GM18511 (cell line): ENCODE measurements around the gene CCIN.

ENCODE experiments used
- ATAC-seq: cut with Tn5 transposase; IDR thresholded peaks from one replicate; pipeline ENCODE4 v1.9.1; 2021; ENCODE audit warnings: mild to moderate bottlenecking, moderate library complexity; ENCODE audit not compliant: unreplicated experiment

Gene CCIN

DNA sequence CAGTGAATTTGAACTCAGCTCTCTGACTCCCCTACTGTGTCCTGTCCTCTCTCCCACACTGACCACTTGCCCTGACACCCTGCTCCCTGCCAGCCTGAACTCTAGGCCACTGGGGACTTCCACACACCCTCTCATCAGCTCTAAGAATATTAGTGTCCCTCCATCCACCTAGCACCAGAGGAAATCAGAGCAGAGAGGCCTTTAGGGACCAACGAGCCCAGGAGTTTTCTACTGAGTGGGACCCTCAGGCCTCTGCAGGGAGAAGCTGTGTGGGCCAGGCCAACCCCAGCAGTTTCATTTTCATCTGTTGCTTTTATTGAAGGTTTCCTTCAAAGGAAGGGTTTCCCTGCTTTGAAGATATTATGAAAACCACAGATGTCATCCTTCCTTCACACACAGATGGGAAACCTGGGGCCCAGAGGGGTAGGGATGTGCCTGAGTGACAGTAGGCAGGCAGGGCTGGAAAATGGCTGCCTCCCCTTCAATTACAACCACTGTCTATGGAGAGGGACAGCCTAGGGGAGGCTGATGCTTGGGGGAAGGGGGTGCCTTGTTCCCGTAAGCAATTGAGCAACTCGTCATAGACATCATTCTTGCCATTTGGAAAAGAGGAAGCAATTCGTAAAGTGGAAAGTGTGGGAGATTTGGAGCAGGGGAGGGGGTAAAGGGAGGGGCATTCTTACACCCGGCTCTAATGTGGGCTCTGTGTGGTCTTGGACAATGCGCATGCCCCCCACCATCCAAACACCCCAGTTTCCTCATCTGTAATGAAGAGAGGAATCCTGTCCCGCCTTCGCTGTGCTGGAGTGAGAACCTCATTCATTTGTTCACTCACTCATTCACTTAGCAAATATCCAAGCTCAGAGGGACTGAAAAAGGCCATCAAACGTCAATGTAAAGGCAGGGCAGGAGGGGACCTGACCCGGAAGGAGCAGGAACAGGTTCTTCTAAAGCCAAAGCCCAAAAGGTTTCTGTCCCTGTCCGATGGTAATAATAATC, 28.8 kb upstream of the CCIN start:
- no peak for ATAC-seq

DNA sequence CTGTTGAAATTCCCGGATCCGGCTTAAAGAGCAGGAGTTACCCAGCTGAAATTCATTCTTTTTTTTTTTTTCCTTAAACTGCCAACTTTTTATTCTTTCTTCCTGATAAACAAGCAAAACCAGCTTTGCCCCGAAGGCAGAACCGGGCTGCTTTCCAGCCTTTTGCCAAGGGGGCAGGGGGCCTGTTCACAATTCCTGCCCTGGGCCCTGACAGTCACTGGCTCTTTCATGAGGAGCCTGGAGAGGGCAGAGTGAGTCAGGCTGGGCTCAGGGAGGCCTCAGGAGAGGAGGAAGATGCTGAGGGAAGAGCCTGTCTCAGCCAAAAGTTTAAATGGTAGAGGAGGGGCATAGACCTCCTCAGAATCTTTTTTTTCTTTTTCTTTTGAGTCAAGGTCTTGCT, 27.9 kb upstream of the CCIN start:
- no peak for ATAC-seq

DNA sequence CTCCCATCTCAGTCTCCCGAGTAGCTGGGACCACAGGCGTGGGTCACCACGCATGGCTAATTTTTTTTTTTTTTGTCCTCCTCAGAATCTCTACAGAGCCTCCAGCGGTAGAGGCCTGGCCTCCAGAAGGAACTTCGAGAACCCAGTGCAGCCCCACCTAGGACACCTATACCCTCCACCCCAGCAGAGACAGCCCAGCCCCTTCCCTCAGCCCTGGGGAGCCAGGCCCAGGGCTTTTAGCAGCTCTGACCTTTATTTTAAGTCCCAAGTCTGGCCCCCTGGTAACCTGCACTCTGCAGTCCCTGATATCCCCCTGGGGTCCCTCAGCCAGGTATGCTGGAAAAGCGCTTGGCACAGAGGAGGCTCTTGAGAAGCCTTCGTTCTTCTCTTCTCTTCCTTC, 27.4 kb upstream of the CCIN start:
- no peak for ATAC-seq

DNA sequence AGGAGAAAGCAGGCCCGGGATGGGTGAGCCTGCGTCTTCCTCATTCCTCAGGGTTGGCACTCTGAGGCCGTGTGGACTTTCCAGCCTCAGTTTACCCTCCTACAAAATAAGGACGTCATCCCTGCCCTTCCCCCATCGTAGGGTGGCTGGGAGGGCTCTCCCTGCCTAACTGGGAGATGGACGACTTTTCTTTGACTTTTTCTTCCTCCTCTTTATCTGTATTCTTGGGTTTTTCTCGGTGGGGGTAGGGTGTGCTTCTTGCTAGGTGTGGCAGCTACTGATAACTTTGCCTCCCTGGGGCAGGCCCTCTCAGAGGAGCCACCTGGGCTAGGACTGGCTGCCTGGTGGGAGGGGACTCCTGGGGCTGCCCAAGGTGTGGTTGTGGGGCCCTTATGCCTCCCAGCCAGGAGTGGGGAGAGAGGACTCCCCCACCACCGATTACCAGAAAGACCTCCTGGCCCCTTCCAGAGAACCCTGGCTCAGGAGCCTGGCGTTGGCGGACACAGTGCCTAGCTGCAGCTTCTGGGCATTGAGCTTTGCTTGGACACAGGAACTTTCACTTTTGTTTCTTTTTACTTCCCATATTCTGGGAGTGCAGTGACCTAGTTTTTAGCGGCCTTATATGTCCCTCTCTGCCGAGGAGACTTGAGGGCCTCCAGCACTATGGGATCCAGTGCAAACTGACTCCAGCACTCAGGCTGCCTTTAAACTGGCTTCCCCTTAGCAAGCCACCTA, 26.5 kb upstream of the CCIN start:
- ATAC-seq, result no peak

DNA sequence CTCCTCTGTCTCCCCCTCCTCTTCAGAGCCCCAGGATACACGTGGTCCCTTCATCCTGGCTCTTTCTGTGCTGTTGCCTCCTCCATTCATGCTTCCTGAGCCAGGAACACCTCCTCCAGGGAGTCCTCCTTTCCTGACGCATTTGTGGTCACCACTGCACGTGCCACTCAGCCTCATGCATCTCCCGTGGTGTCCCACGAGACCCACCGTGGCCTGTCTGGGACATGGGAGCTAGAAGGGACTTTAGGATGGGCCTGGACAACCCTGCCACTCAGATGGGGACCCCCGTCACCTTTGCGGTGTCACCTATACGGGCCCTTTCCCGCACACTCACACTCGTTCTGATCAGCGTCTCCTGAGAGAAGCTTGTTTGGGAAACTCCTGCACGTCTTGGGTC, 25.9 kb upstream of the CCIN start:
- ATAC-seq, result no peak

DNA sequence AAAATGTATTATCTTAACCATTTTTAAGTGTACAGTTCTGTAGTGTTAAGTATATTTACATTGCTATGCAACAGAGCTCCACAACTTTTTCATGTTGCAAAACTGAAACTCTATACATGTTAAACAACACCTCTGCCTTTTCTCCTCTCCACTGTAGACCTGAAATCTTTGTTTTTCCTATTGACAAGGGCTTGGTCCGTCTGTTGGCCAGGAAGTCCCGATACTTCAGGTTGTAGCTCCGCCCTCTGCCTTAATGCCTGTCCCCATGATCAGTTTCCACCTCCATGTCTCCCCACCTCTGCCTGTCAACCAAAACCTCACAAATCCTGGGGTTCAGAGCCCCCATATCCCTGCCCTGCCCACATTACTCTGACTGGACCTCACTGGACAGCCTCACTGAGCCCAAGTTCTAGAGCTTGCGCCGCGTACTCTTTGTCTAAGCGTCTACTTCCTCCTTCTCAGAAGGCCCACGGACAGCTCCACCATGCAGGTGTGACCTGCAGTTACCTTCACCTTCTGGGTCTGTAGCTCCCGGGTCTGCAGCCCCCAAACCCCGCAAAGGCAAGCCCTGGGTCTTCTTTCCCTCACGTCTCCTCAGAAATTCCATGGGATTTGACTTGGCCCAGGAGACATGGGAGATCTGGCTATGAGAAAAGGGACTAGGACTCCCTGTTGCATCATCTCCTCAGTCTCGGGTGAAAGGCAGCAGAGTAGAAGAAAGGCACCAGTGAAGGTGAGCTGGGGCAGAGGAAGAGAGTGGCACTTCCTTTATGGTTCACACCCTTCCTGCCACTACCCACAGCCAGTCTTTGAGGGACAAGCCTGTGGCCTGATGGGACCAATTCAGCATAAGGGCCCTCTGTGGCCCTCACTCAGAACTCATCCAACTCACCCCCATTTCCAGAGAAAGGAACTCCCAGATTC, 24.6 kb upstream of the CCIN start:
- ATAC-seq, result no peak

DNA sequence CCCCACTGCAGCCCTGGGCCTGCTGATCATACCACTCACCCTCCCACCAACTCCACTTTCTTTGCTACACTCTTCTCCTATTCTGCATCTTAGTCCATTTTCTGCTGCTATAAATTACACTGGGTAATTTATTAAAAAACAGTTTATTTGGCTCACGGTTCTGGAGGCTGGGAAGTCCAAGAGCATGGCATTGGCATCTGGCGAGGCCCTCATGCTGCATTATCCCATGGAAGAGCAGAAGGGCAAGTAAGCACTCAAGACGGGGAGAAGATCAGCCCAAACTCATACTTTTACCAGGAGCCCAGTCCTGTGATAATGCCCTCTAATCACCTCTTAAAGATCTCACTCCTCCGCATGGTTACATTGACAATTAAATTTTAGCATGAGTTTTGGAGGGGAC, 23.2 kb upstream of the CCIN start:
- no peak for ATAC-seq

DNA sequence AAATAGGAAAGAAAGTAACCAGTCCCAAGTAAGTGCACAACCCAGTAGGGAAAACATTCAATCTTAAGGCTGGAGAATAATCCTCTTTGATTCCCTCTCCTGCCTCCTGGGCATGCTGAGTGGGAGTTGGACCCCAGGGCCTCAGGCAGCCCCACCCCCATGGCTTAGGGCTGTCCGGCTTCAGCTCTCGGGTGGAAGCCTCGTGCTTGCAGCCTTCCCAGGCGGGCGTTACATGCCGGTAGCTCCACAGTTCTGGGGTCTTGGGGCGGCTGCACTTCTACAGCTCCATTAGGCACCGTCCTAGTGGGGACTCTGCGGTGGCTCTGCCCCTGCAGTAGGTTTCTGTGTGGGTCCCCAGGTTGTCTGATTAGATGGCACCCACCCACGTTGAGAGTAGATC, 22.5 kb upstream of the CCIN start:
- no peak for ATAC-seq

DNA sequence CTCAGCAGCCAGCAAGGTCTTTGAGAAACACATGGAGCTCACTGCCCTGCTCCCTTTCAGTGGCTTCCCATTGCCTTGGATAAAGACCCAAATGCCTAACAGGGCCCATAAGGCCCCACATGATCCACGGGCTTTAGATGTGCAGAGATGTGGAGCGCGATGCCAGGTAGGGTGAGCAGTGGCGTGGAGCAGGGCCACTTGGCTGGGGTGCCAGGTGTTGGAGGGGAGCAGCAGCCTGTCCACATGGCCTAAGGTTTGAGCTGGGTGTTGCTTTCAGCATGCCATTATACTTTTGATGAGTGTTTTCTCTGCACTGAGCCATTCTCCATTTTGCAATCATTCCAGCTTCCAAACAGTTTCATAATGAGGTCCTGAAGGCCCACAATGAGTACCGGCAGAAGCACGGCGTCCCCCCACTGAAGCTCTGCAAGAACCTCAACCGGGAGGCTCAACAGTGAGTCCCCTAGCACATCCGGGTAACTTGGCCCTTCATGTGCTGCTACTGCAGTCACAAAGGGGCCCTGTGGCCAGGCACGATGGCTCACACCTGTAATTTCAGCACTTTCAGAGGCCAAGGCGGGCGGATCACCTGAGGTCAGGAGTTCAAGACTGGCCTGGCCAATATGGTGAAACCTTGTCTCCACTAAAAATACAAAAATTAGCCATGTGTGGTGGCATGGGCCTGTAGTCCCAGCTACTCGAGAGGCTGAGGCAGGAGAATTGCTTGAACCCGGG, 21.6 kb upstream of the CCIN start:
- ATAC-seq, result no peak

DNA sequence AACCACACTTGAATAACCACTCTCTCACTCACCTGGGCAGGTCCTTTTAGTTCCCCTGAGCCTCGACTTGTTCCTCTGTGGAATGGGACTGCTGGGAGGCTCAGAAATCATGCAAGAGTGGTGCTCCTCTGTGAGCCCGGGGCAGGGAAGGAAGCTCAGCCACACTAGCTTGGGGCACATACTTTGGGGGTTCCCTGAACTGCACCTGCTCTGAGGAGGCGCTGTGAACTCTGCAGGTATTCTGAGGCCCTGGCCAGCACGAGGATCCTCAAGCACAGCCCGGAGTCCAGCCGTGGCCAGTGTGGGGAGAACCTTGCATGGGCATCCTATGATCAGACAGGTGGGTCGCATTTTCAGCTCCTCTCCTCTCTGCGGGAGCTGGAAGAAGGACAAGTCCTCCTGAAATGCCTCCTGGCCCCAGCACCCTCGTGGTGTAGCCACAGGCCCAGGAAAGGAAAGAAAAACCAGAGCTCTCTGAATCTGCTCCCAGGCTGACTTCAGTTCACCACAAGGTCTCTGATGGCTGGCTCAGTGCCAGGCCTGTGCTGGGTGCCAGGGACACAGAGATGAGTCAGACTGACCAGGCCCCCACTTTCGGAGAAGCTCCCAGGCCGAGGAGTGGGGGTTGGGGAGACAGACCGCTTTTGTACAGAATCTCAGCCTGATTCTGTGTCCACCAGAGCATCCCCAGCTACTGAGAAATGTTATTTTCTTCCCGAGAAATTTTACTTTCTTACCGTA, 20.7 kb upstream of the CCIN start:
- ATAC-seq, result peak; percentile 56

DNA sequence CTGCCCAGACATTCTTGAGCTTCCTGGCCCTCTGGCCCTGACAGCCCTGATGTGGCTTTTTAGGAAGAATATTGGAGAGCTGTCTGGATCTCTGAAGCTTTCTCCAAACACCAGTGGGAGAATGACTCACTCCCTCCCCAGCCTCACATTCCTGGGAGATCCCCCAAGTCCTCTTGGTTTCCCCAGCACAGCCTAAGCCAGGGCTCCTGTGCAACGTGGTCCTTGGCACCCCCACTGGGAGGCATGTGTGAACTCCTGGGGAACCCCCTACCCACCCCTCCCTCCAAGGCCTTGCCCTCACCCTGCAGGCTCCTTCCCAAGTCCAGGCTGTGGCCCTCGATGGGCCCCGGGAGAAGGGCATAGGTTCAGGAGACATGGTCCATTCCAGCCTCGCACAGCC, 20.0 kb upstream of the CCIN start:
- ATAC-seq, result no peak

DNA sequence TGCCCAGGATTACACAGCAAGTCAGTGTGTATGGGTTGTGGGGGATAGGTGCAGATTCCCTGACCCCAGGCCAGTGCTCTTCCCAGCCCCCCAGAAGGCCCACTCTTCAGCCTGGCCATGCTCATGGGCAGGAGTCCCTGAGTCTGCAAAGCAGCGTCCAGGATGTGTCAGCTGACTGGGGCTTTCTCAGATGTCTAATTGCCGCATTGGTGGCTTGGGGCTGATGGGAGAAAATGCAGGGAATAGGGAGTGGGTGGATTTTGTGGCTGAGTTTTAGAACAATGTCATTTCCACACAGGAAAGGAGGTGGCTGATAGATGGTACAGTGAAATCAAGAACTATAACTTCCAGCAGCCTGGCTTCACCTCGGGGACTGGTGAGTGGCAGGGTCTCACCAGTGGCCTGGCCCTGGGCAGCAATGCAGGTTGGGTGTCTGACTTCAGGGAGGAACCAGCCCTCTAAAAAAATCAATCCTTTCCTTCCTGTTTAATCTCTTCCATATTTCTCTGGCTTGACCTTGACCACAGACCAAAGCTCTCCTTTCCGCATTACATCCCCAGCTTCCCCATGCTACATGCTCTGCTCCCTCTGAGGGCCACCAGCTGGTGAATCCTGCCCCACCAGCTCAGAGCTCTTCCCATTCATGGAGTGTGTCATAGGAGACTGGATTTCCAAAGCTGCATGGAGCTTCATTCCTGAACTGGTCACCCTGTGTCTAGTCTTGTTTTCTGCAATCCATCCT, 18.4 kb upstream of the CCIN start:
- no peak for ATAC-seq

DNA sequence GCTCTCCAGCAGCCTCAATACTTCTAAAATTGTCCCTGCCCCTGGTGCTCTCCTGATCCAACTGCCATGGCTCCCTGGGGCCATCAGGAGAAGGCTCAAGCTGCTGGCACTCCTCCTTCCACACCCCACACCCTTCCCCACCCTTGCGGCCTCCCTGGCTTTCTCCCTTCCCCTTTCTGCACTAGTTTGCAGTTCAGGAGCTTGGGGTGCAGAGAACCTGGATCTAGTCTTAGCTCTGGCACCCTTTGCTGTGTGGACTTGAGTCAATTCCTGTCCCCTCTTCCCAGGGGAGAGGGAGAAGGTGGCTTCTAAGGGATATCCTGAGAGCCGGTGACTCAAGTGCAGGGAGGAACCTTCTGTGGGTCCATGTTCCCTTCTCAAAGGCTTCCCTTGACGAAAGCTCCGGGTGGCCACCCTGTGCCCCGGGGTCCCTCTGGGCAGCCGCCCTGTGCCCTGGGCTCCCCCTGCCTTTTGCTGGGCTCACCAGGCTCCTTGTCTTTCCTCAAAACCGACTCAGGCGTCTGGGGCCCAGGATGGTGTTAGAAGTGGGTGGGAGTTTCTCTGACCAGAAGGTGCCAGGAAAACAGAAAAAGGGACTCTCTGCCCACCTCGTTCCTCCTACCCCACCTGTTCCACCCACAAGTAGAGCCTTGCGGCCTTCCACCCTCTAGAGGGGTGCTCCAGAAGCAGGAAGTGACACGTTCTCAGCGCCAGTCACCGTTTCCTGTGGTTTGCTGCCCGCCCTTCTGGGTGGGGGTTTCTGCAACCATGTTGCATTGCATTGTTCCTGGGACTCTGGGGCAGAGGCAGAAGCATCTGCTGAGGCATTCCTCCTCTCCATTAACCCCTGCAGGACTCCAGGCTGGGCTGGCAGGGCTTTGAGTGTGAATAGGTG, 17.6 kb upstream of the CCIN start:
- peak; percentile 83 for ATAC-seq

DNA sequence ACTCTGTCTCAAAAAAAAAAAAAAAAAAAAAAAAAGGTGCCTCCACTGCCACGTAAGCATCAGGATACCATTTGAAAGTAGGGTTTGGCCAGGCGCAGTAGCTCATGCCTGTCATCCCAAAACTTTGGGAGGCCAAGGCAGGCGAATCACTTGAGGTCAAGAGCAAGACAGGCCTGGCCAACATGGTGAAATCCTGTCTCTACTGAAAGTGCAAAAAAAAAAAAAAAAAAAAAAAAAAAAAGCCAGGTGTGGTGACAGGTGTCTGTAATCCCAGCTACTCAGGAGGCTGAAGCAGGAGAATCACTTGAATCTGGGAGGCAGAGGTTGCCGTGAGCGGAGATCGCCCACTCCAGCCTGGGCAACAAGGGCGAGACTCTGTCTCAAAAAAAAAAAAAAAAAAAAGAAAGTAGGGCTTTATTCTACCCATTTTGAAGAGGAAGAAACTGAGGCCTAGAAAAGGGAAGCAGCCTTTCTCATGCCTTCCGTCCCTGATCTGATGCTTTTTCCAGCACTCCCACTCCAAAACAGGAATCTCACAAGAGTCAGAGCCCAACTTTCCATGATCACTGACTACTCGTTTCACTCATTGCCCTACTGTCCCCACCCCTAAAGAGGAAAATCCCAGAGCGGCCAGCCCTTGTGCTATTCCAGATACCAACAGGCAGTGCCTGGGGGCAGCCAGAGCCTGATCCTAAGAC, 16.3 kb upstream of the CCIN start:
- no peak for ATAC-seq

DNA sequence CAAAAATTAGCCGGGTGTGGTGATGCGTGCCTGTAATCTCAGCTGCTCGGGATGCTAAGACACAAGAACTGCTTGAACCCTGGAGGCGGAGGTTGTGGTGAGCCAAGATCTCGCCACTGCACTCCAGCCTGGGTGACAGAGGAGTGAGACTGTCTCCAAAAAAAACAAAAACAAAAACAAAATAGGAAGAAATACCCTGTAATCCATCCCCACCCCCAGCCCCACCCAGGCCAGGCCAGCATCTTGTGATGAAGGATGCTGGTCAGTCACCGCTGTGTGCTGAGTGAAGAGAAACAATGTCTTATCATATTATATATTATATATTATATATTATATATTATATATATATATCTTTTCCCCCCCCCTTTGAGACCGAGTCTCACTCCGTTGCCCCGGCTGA, 15.4 kb upstream of the CCIN start:
- ATAC-seq, result no peak

DNA sequence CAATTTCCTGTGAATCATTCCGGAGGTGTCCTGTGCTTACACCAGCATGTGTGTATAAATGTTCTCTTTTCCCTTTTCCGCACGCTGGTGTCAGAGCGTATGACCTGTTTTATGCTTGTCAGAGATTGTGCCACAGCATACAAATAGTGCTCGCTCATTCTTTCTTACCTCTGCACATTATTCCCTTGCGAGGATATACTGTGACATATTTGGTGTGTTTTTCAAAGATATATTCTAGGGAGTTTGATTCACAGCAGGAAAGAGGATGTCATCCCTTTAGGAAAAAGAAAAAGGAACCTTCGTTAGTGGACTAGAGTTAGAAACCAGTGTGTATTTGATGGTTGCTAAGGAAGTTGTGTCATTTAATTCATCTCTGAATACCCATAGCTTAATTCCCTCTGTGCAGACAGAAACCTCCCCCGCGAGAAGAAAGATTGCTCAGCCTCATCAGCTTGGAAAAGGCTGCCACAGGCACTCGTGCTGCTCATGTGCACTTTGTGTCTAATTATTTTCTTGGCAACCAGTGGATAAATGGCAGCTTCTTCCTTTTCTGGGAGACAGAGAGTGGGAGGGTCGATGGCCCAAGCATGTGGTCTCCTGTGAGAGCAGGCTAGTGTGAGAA, 14.7 kb upstream of the CCIN start:
- no peak for ATAC-seq

DNA sequence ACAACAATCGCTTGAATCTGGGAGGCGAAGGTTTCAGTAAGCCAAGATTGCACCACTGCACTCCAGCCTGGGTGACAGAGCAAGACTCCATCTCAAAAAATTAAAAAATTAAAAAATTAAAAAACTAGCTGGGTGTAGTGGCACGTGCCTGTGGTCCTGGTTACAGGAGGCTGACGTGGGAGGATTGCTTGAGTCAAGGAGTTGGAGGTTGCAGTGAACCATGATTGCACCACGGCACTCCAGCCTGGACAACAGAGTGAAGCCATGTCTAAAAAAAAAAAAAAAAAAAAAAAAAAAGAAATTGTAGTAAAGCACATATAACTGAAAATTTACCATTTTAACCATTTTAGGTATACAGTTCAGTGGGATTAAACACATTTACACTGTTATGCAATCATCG, 13.1 kb upstream of the CCIN start:
- ATAC-seq, result no peak
